ENCODE data around the gene MSRB3. TPM values are rescaled to one million over a fixed set of nuclear protein-coding genes. Genes with fewer than 3 reads are reported as not detected.

MSRB3 gene
- total and polyA plus RNA-seq, 9 donors: 32.0 to 46.4 (median 41.0) TPM

DNA sequence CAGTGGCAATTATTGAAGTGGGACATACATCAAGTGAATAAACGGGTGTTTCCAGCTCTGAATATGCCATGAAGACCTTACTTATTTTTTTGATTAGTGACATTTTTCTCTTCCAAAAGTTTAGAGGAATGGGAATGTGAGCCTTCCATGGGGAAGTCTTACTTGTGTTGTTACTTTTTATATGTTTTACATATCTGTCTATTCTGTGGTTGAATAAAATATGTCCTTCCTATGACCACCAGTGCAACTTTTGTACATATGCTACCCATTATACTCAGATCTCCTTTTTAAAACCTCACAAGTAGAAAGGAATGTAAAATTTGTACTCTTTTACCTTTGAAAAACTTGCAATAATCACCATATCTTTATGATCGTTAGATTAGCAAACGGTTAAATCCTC is 132.7 kb downstream of the MSRB3 start:
- H3K4me3 ChIP-seq (ENCODE audit: low read length): no peak overlapping the region
- WGBS (ENCODE audit: insufficient coverage): no CpG with 5 or more reads among the region's 3 CpGs
- no peaks in the 10 kb centered on the region for H3K9me3 ChIP-seq (replicated peaks; ENCODE audit: control insufficient read depth, low read depth, low read length)
- H3K27ac ChIP-seq (ENCODE audit: low read length): no peak overlapping the region
- H3K27me3 ChIP-seq (ENCODE audit: control insufficient read depth, insufficient read depth, low read length): no peaks in the 10 kb centered on the region
- H3K36me3 ChIP-seq (ENCODE audit: control insufficient read depth, insufficient read depth, low read length): no peaks in the 10 kb centered on the region
- peaks cover 2% of the 10 kb centered on the region for H3K4me1 ChIP-seq (ENCODE audit: control insufficient read depth, insufficient read depth, low read length)
- no peak for DNase-seq

GRCh38 chr12:65414526-65414925 is 136.0 kb downstream of the MSRB3 start:
- no CpG with 5 or more reads among the region's 5 CpGs for WGBS (ENCODE audit: insufficient coverage)
- Histone ChIP-seq H3K4me3 (ENCODE audit: low read length) (no peak overlapping the region), H3K27me3 (ENCODE audit: control insufficient read depth, insufficient read depth, low read length) (no peaks in the 10 kb centered on the region), H3K27ac (ENCODE audit: low read length) (no peak overlapping the region), H3K36me3 (ENCODE audit: control insufficient read depth, insufficient read depth, low read length) (peaks cover 5% of the 10 kb centered on the region), H3K9me3 (replicated peaks; ENCODE audit: control insufficient read depth, low read depth, low read length) (peaks cover under 1% of the 10 kb centered on the region), H3K4me1 (ENCODE audit: control insufficient read depth, insufficient read depth, low read length) (peaks cover 2% of the 10 kb centered on the region)
- no peak for DNase-seq

- Histone ChIP-seq H3K27ac (ENCODE audit: low read length) (no peak overlapping the region), H3K4me3 (ENCODE audit: low read length) (no peak overlapping the region), H3K36me3 (ENCODE audit: control insufficient read depth, insufficient read depth, low read length) (peaks cover 8% of the 10 kb centered on the region), H3K4me1 (ENCODE audit: control insufficient read depth, insufficient read depth, low read length) (no peaks in the 10 kb centered on the region), H3K9me3 (replicated peaks; ENCODE audit: control insufficient read depth, low read depth, low read length) (peaks cover 8% of the 10 kb centered on the region), H3K27me3 (ENCODE audit: control insufficient read depth, insufficient read depth, low read length) (no peaks in the 10 kb centered on the region)
- no peak for DNase-seq
These were observed 137.3 kb downstream of the MSRB3 start for GRCh38 chr12:65415826-65416225.

- no peak for DNase-seq
- Histone ChIP-seq H3K27ac (ENCODE audit: low read length) (no peak overlapping the region), H3K4me1 (ENCODE audit: control insufficient read depth, insufficient read depth, low read length) (no peaks in the 10 kb centered on the region), H3K9me3 (replicated peaks; ENCODE audit: control insufficient read depth, low read depth, low read length) (peaks cover 15% of the 10 kb centered on the region), H3K4me3 (ENCODE audit: low read length) (no peak overlapping the region), H3K27me3 (ENCODE audit: control insufficient read depth, insufficient read depth, low read length) (no peaks in the 10 kb centered on the region), H3K36me3 (ENCODE audit: control insufficient read depth, insufficient read depth, low read length) (peaks cover 8% of the 10 kb centered on the region)
- 97% methylated on average over 11 of the region's 12 CpGs for WGBS (ENCODE audit: insufficient coverage)
These were observed 141.0 kb downstream of the MSRB3 start for GRCh38 chr12:65419284-65420072.

GRCh38 chr12:65420941-65421340 is 142.5 kb downstream of the MSRB3 start:
- Histone ChIP-seq H3K36me3 (ENCODE audit: control insufficient read depth, insufficient read depth, low read length) (peaks cover 8% of the 10 kb centered on the region), H3K4me3 (ENCODE audit: low read length) (no peak overlapping the region), H3K27ac (ENCODE audit: low read length) (no peak overlapping the region), H3K27me3 (ENCODE audit: control insufficient read depth, insufficient read depth, low read length) (no peaks in the 10 kb centered on the region), H3K4me1 (ENCODE audit: control insufficient read depth, insufficient read depth, low read length) (no peaks in the 10 kb centered on the region), H3K9me3 (replicated peaks; ENCODE audit: control insufficient read depth, low read depth, low read length) (peaks cover 15% of the 10 kb centered on the region)
- DNase-seq: no peak

- Histone ChIP-seq H3K27me3 (ENCODE audit: control insufficient read depth, insufficient read depth, low read length) (no peaks in the 10 kb centered on the region), H3K4me1 (ENCODE audit: control insufficient read depth, insufficient read depth, low read length) (no peaks in the 10 kb centered on the region), H3K9me3 (replicated peaks; ENCODE audit: control insufficient read depth, low read depth, low read length) (peaks cover 8% of the 10 kb centered on the region), H3K36me3 (ENCODE audit: control insufficient read depth, insufficient read depth, low read length) (no peaks in the 10 kb centered on the region), H3K27ac (ENCODE audit: low read length) (no peak overlapping the region), H3K4me3 (ENCODE audit: low read length) (no peak overlapping the region)
- no peak for DNase-seq
- 100% methylated on average over 1 of the region's 1 CpG for WGBS (ENCODE audit: insufficient coverage)
These were observed 149.2 kb downstream of the MSRB3 start for GRCh38 chr12:65427646-65428045.

- Histone ChIP-seq H3K36me3 (ENCODE audit: control insufficient read depth, insufficient read depth, low read length) (no peaks in the 10 kb centered on the region), H3K4me3 (ENCODE audit: low read length) (no peak overlapping the region), H3K9me3 (replicated peaks; ENCODE audit: control insufficient read depth, low read depth, low read length) (peaks cover 8% of the 10 kb centered on the region), H3K4me1 (ENCODE audit: control insufficient read depth, insufficient read depth, low read length) (no peaks in the 10 kb centered on the region), H3K27me3 (ENCODE audit: control insufficient read depth, insufficient read depth, low read length) (no peaks in the 10 kb centered on the region), H3K27ac (ENCODE audit: low read length) (no peak overlapping the region)
- no CpG with 5 or more reads among the region's 1 CpG for WGBS (ENCODE audit: insufficient coverage)
- DNase-seq: no peak
These were observed 151.5 kb downstream of the MSRB3 start for GRCh38 chr12:65430006-65430405.

DNA sequence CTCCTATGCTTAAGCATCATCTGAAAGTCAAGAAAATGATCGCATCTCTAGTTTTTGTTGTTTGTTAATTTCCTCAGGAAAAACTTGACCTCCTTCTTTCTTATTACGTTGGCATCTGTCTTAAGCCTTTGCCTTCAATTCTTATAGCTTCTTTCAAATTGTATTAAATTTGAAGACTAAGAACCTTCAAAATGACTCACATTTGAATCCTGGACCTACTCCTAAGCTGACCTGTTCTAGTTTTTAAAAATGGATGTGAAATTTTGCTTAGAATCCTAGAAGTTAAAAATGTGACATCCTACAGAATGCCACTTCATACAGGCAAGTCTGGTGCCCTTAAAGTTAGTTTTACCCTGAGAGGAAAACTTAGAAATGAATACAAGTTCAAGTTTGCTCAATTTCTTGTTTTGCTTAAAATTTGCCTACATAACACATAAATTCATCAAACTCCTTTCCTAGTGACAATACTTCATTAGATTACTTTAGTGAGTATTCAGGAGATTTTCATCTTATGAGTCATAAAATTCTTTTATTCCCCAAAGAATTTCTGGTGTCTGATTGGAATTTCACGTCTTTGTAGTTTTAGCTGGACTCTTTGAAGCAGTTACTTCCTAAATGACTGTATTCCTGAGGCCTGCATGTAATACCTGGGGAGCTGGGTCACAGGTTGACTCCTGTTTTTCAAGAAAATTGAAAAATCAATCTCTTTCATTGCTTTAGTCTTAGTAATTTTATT is 152.3 kb downstream of the MSRB3 start:
- no peak overlapping the region for H3K27ac ChIP-seq (ENCODE audit: low read length)
- WGBS (ENCODE audit: insufficient coverage): no CpG with 5 or more reads among the region's 3 CpGs
- no peaks in the 10 kb centered on the region for H3K4me1 ChIP-seq (ENCODE audit: control insufficient read depth, insufficient read depth, low read length)
- peak; percentile 26 for DNase-seq
- no peaks in the 10 kb centered on the region for H3K36me3 ChIP-seq (ENCODE audit: control insufficient read depth, insufficient read depth, low read length)
- no peak overlapping the region for H3K4me3 ChIP-seq (ENCODE audit: low read length)
- peaks cover 8% of the 10 kb centered on the region for H3K9me3 ChIP-seq (replicated peaks; ENCODE audit: control insufficient read depth, low read depth, low read length)
- no peaks in the 10 kb centered on the region for H3K27me3 ChIP-seq (ENCODE audit: control insufficient read depth, insufficient read depth, low read length)

GRCh38 chr12:65432114-65432513 is 153.6 kb downstream of the MSRB3 start:
- Histone ChIP-seq H3K36me3 (ENCODE audit: control insufficient read depth, insufficient read depth, low read length) (no peaks in the 10 kb centered on the region), H3K4me3 (ENCODE audit: low read length) (no peak overlapping the region), H3K27me3 (ENCODE audit: control insufficient read depth, insufficient read depth, low read length) (no peaks in the 10 kb centered on the region), H3K9me3 (replicated peaks; ENCODE audit: control insufficient read depth, low read depth, low read length) (peaks cover 4% of the 10 kb centered on the region), H3K27ac (ENCODE audit: low read length) (no peak overlapping the region), H3K4me1 (ENCODE audit: control insufficient read depth, insufficient read depth, low read length) (no peaks in the 10 kb centered on the region)
- DNase-seq: no peak

- no CpG with 5 or more reads among the region's 1 CpG for WGBS (ENCODE audit: insufficient coverage)
- H3K9me3 ChIP-seq (replicated peaks; ENCODE audit: control insufficient read depth, low read depth, low read length): no peaks in the 10 kb centered on the region
- no peaks in the 10 kb centered on the region for H3K27me3 ChIP-seq (ENCODE audit: control insufficient read depth, insufficient read depth, low read length)
- no peak overlapping the region for H3K27ac ChIP-seq (ENCODE audit: low read length)
- no peak overlapping the region for H3K4me3 ChIP-seq (ENCODE audit: low read length)
- H3K4me1 ChIP-seq (ENCODE audit: control insufficient read depth, insufficient read depth, low read length): no peaks in the 10 kb centered on the region
- no peak for DNase-seq
- no peaks in the 10 kb centered on the region for H3K36me3 ChIP-seq (ENCODE audit: control insufficient read depth, insufficient read depth, low read length)
These were observed 154.2 kb downstream of the MSRB3 start for GRCh38 chr12:65432651-65433050.

All from muscle of leg (tissue), 11 donors.